ENCODE data around the gene KIAA0040.

- TF ChIP-seq POLR2A (IDR thresholded peaks at IDR 0.05; ENCODE audit: low read depth, low read length) (no peak), POLR2AphosphoS5 (IDR thresholded peaks at IDR 0.05; ENCODE audit: insufficient read depth, low read depth, low read length) (no peak), JUN (IDR thresholded peaks at IDR 0.05; ENCODE audit: borderline replicate concordance, insufficient read depth, insufficient read length, low read depth) (no peak)
- TF ChIP-seq, protein P1, sequence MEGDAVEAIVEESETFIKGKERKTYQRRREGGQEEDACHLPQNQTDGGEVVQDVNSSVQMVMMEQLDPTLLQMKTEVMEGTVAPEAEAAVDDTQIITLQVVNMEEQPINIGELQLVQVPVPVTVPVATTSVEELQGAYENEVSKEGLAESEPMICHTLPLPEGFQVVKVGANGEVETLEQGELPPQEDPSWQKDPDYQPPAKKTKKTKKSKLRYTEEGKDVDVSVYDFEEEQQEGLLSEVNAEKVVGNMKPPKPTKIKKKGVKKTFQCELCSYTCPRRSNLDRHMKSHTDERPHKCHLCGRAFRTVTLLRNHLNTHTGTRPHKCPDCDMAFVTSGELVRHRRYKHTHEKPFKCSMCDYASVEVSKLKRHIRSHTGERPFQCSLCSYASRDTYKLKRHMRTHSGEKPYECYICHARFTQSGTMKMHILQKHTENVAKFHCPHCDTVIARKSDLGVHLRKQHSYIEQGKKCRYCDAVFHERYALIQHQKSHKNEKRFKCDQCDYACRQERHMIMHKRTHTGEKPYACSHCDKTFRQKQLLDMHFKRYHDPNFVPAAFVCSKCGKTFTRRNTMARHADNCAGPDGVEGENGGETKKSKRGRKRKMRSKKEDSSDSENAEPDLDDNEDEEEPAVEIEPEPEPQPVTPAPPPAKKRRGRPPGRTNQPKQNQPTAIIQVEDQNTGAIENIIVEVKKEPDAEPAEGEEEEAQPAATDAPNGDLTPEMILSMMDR (IDR thresholded peaks at IDR 0.05; ENCODE audit: extremely low read depth in 1 of 2, insufficient read depth in 1 of 2, low read depth in 1 of 2, low read length in 2 of 2) = no peak
Measured at GRCh38 chr1:175116210-175116798, 76.3 kb downstream of the KIAA0040 start.

Data from endothelial cell of umbilical vein (primary cell).